ENCODE measurements around the gene MRAP.
A peak's percentile ranks its signal among the peaks of the same experiment; 100 is the strongest.
"Not testable (repeated sequence)": the region's sequence is repeated elsewhere in the genome, so short reads cannot be mapped to it uniquely, and the experiment has no call there.

MRAP gene

GRCh38 chr21:32298658-32299081, at the start of gene MRAP:
Gene MRAP, plus strand, starts transcription at chr21:32298855. Its CDS starts 117 bp downstream, at chr21:32298972.
- ATAC-seq, result no peak

DNA sequence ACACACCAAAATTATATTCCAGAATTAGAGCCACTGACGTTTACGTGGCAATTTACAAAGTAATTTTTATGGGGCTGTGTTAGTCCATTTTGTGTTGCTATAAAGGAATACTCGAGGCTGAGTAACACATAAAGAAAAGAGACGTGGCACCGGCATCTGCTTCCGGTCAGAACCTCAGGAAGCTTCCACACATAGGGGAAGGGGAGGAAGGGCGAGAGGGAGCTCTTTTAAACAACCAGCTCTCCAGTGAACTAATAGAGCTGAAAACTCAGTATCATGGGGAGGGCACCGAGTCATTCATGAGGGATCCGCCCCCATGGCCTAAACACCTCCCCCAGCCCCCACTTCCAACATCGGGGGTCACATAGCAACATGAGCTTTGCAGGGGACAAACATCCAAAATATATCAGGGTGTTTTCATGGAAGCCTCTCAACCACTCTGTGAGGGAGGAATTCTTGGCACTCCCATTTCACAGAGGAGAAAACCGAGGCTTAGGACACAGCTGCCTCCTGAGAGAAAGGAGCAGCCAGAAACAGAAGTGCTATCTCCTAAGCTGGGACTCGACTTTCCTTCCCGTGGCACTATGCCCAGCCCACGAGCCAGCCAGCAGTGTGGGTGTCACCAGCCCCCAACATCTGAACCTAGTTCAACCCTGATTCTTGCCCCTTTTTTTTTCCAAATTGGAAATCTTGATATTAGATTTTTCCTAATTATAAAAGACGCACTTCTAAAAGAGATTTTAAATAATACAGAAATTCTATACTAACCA, 49.0 kb upstream of the MRAP start:
- no peak for ATAC-seq

DNA sequence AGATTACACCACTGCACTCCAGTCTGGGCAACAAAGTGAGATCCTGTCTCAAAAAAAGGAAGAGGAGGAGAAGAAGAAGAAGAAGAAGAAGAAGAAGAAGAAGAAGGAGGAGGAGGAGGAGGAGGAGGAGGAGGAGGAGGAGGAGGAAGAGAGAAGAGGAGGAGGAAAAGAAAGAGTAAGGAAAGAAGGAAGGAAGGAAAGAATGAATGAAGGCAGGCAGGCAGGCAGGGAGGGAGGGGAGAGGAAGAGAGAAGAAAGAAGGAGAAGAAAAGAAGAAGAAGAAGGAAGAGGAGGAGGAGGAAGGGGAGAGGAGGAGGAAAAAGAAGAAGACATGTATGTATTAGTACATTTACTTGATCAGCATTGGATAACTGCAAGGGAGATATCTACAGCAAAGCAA, 46.5 kb upstream of the MRAP start:
- no peak for ATAC-seq

- no peak for ATAC-seq
These were observed 45.4 kb upstream of the MRAP start for GRCh38 chr21:32253215-32253641.

DNA sequence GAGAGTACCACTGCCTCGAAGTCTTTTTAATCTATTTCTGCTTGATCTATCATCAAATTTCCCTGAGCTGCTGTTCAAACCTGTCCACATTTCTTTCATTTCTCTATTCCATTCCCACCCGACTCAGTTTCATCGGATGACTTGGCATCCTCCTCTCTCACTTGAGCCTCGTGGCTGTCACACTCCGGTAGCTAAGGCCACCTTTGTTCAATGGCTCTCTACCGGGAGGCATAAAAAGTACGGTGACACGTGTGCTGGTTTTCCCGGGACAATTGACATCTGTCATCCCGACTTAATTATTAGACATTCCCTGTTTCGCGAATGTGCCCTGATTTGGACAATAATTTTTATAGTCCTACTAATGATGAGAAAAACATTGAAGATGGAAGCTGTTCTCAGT, 42.4 kb upstream of the MRAP start:
- ATAC-seq, result no peak

GRCh38 chr21:32256873-32257620, 41.6 kb upstream of the MRAP start:
- ATAC-seq, result no peak

DNA sequence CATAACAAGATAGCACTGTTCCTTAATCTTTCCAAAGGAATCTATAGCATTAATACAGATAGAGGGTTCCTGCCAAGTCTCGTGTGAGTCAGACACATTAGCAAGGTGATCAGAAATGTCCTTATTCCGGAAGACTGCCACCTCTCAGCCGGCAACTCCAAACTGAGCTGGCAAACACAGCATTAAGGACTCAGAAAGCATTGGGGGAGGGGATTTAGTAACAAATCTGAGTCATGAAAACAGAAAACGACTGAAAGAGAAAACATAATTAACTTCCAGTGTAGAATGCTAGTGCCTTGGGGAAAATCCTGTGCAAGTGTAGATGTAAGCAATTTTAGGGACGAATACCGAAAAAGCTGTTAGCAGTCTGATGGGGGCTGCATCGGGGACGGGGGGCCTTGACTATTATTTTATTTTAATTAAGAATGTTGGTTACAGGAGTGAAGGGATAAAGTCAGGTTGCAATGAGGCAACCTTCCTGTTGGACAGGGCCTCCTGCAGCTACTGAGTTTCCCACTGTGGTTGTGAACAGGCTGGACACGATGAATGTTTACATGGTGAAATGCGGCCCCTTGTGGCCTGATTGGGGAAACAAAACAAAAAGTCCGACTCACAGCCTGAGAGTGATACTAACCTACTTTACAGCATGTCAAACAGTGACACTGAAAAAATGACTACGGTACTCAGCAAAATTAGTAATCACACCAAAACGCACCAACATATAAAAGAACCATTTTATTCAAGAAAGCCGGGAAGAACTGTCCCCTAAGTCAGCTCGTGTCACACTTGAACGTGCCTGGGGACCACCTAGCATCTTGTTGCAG, 40.5 kb upstream of the MRAP start:
- ATAC-seq, result peak; percentile 35 to 45

DNA sequence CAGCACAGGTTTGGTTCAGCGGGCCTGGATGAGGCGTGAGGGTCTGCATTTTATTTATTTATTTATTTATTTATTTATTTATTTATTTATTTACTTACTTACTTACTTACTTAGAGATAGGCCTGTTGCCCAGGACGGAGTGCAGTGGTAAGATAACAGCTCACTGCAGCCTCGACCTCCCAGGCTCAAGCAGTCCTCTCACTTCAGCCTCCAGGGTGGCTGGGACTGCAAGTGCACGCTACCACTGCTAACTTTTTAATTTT, 39.9 kb upstream of the MRAP start:
- not testable (repeated sequence) for ATAC-seq

- no peak for ATAC-seq
These were observed 38.5 kb upstream of the MRAP start for GRCh38 chr21:32260130-32260529.

DNA sequence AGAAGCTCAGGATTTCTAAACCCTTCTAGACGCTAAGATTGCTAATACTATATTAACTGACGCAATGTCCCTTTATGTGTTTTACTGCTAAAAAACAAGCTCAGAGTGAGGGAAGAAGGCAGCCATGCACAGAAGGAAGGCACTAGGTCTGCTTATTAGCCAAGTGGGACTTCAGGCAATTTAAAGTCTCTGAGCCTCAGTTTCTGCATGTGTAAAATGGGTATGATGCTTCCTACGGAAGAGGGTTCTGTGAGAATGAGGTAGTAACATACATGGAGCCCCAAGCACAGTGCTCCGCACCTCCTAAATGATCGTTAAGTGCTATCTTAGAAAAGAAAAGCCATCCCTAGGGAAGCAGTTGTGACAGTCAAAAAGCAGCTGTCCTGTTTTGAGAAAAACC, 36.7 kb upstream of the MRAP start:
- no peak for ATAC-seq

GRCh38 chr21:32265321-32265720, 33.3 kb upstream of the MRAP start:
- not testable (repeated sequence) for ATAC-seq

DNA sequence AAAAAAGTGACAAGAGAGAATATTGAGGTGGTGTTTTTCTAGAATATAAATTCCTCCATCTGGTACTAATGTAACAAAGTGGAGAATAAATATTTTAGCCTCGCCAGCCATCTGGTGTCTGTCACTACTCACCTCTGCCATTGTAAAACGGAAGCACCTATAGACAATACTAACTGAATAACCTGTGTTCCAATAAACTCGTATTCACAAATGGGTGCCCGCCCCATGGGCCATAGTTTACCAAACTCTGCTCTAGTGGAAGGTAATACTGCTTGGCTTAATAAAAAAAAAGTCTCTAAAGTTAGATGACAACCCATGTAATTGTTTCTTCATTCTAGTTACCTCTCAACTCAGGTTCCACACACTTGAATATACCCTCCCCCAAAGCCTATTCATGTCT, 27.9 kb upstream of the MRAP start:
- ATAC-seq, result no peak

- ATAC-seq, result no peak
These were observed 22.0 kb upstream of the MRAP start for GRCh38 chr21:32276671-32277070.

- no peak for ATAC-seq
These were observed 20.6 kb upstream of the MRAP start for GRCh38 chr21:32278103-32278502.

DNA sequence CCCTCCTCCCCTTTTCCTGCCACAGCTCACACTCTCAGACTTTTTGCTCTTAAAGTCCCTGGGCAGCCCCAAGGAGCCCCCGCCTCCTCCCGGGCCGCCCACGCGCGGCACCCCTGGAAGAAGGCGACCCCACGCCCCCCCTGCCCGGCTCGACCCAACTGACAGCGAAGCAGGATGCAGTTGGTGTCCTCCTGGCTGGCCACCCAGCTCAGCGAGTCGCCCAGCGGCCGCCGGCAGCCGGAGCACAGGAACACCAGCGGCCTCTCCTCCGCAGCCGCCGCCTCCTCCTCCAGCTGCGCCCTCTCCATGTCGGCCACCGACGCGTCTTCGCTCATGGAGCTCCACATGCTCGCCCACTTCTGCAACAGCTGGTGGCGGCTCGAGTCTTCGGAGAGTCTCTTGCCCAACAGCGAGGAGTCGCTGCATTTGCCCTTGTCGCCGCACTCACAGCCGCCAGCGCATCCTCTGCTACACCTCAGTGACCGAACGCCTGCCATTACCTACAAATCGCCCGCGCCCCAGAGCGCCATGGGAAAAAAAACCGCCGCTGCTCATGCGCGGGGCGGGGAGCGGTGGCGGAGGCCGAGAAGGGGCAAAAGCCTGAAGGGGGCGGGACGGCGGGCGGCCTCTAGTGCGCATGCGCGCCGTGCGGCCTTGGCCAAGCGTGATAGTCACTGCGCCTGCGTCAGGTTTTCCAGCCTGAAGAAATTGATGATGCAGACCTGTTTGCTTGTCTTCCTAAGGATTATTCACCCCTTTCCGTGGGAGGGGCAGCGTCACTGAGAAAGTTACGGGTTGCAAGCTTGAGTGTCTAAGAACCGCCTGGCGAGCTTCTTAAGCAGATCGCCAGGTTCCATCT, 19.9 kb upstream of the MRAP start, which contains the start of gene MIS18A:
Gene MIS18A (minus strand): TSS at position 532 of the 859 bp plus-strand sequence. CDS start 35 bp downstream, at position 497.
- peak; percentile 90 to 91 for ATAC-seq

GRCh38 chr21:32279377-32279680, 19.3 kb upstream of the MRAP start:
- ATAC-seq, result no peak

GRCh38 chr21:32281531-32281930, 17.1 kb upstream of the MRAP start:
- ATAC-seq, result no peak

GRCh38 chr21:32282992-32283391, 15.7 kb upstream of the MRAP start:
- no peak for ATAC-seq

- ATAC-seq, result no peak
These were observed 13.2 kb upstream of the MRAP start for GRCh38 chr21:32285476-32285875.

DNA sequence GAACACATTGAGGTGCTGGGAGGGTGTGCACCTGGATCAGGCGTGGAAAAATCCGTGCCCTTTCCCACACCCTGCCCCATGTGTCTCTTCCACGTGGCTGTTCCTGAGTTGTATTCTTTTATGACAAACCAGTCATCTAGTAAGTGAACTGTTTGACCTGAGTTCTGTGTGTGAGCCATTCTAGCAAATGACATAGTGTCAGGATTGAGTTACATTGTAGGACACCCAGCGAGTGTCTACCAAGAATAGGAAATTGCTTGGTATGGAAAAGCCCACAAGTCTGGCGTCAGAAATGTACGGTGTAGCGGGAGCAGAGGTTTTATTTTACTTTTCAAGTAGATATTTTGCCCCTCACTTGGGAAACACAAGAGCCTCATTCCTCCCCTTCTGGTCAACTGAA, 1.2 kb upstream of the MRAP start:
- ATAC-seq, result no peak

DNA sequence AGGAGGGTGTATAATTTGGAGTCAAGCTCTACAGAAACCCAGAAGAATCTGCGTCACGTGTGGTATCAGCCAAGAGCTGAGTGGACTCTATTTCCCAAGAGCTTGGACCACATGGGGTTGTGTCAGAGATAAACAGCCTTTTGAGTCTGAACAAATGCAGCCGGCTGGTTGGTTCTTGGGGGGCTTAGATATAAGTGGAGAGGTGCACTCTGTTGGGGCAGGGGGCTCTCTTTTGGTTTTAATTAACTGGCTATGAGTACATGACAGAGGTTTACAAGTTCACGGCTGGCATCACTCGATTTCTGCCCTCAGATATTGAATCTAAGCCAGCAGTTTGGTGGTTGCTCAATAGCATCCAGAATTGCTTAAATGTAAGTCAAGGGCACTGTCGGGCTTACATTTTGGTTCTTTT, 501 bp upstream of the MRAP start:
- no peak for ATAC-seq

DNA sequence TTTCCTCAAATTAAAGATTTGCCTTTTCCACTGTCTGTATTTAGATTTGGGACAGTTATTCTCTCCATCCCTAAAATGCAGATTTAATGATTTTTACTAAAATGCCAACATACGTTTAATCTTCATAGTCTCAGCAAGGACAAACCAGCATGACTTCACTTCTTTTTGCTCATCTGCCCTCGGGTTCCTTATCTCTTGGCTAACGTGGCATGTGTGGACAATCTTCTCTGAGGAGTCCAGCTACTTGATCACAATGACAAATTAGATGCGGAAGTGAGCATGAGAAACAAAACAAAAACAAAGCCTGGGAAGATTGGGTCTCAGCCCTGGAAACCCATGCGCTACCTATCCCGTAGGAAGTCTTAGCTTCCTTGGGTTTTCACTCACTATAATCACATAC, 1.0 kb downstream of the MRAP start:
- ATAC-seq, result no peak

Measured in activated CD4-positive, CD25-positive, alpha-beta regulatory T cell treated with anti-CD3 and anti-CD28 coated beads, Interleukin-2, amount 50 U/mL, for 24 hours (primary cell).